Activated effector memory CD4-positive, alpha-beta T cell treated with Interleukin-2 at 50 U/mL for 16 hours (primary cell): ENCODE measurements around the gene SLC2A3.
"Not testable (repeated sequence)": the region's sequence is repeated elsewhere in the genome, so short reads cannot be mapped to it uniquely, and the experiment has no call there.

Source experiments
- DNase-seq: peaks from one replicate; pipeline ENCODE4 v3.0.0-alpha.2; 2020

Gene SLC2A3

DNA sequence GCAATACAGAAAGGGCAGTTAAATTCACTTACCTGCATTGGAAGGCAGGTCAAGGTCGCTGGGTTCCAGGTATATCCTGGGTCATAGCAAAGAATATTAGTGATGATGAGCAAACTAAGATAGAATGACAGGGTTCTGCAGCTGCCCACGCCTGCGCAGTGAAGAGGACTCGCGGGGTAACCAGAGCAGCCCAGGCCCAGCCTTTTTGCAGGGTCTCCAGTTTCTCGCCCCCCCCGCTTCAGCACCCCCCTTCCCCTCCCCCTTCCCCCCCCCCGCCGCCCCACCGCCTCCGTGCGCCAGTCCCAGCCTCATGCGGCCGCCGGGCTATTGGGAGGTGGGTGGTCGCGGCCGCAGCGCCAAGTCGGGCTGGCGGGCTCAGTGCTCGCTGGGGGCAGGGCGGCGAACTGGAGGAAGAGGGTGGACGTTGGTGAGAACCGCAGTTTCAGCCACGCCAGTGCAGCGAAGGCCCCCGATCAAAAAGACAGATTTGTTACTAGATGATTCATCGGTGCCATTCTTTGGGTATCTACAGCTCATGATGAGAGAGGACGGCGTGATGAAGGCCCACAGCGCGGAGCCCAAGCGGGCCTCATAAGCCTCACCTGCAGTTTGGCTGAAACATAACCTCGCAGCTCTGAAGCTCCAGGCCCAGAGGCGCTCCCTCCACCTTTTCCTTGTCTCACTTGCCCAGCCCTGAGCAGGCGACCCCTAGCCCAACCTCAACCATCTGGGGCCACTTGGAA is 20.2 kb downstream of the SLC2A3 start:
- DNase-seq: no peak

DNA sequence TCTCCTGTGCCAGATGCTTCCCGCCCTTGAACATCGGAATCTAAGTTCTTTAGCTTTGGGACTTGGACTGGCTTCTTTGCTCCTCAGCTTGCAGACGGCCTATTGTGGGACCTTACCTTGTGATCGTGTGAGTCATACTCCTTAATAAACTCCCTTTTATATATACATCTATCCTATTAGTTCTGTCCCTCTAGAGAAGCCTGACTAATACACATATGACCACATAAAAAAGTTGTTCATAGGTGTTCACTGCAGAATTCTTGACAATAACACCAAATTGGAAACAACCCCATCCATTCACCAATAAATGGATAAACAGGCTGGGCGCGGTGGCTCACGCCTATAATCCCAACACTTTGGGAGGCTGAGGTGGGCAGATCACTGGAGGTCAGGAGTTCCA is 25.9 kb downstream of the SLC2A3 start:
- not testable (repeated sequence) for DNase-seq

DNA sequence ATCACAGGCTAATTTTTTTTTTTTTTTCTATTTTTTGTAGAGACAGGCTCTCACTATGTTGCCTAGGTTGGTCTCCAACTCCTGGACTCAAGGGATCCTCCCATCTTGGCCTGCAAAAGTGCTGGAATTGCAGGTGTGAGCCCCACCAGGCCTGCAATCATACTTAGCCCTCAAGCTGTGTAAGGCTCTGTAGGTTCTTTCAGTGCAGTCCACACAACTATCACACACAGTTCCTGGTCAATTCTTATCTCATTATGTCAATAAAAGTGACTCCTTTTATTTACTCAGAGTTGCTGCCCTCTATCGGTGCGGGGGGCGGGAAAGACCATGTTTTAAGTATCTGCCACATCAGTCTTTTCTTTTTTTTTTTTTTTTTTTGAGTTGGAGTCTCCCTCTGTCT is 29.0 kb downstream of the SLC2A3 start:
- no peak for DNase-seq

DNA sequence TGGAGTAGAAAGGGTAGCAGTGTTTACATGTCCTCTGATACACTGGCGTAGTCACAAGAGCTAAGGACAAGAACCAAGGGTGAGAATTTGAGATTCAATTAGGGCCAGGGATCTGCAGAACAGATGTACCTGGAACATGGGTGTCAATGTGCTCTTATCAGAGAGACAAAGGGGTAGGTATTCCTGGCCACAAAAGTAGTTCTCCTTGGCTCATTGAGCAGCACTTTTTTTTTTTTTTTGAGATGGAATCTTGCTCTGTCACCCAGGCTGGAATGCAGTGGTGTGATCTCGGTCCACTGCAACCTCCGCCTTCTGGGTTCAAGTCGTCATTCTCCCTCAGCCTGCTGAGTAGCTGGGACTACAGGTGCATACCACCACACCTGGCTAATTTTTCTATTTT is 29.7 kb downstream of the SLC2A3 start:
- not testable (repeated sequence) for DNase-seq

DNA sequence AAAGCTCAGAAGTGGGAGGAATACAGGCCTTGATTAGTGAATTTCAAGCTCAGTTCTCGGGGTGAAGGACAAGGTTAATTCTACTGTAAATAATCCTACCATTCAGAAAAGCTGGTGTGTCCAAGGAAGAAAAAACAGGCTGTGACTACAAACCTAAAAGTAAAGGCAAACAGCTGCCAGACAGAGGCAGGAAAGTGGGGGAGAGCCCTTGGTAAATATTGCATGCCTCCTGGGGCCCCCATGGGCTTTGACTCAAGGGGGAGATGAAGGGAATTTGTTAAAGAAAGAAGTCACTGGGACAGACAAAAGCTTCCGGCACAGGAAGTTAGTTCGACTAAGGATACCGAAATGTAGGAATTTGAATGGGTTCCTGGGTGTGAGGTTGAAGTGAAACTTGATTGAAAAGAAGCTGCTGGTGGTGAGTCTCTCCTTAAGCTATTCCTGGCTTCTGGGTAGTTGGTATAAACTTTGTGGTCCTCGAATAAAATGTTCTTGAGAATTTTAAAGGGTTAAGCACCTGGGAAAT is 30.3 kb downstream of the SLC2A3 start:
- not testable (repeated sequence) for DNase-seq

DNA sequence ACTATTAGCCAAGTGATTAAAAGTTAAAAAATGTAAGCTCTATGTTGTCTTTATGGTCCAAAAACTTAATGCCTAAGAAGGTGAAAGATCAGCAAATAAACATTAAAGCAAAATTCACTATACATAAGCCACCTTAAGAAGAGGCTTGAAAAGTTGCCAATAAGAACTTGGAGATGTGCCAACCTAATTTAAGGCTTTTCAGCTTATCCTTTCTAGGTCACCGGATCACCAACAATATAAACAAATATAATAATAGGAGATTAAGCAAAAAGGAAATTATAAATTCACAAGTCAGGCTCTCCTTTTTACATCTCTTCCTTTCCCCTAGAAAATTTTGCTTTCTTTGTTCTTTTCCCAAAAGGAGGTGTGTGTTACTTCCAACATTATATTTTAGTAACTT is 30.9 kb downstream of the SLC2A3 start:
- no peak for DNase-seq

DNA sequence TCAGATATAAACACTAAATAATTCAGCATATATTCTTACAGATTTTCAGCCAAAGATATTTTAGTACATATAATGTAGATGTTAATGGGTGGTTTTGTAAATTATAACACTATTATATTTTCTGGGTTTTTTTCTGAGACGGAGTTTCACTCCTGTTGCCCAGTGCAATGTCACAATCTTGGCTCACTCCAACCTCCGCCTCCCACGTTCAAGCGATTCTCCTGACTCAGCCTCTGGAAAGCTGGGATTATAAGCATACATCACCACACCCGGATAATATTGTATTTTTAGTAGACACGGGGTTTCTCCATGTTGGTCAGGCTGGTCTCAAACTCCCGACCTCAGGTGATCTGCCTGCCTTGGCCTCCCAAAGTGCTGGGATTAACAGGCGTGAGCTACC is 33.6 kb downstream of the SLC2A3 start:
- not testable (repeated sequence) for DNase-seq

DNA sequence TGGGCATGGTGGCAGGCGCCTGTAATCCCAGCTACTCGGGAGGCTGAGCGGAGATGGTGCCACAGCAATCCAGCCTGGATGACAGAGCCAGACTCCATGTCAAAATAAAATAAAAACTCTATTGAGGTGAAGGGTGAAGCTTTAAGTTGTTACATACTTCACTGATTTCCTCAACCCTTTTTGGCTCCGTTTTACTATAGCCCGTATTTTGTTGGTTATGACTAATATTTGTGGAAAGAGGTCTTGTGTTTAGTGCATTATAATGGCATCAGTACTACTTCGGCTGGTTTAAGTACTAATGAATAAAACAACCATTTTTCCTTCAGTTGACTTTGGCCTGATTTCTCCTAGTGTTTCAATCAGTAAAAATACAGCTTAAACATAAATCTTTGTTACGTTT is 36.2 kb downstream of the SLC2A3 start:
- DNase-seq: no peak

DNA sequence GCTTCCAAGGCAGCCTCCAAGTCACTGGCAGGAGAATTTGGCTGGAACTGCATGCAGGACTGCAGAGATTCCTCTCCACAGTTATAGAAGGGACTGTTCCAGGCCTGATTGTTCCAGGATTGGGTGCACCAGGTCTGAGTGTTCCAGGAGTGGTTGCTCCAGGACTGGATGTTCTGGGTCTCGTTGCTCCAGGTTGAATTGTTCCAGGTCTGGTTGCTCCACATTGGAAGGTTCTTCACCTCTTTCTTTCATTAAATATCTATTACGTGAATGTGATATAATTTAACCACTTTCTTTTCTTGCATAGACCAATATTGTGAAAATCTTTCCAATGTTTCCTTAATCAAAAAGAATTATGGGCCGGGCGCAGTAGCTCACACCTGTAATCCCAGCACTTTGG is 39.3 kb downstream of the SLC2A3 start:
- not testable (repeated sequence) for DNase-seq

DNA sequence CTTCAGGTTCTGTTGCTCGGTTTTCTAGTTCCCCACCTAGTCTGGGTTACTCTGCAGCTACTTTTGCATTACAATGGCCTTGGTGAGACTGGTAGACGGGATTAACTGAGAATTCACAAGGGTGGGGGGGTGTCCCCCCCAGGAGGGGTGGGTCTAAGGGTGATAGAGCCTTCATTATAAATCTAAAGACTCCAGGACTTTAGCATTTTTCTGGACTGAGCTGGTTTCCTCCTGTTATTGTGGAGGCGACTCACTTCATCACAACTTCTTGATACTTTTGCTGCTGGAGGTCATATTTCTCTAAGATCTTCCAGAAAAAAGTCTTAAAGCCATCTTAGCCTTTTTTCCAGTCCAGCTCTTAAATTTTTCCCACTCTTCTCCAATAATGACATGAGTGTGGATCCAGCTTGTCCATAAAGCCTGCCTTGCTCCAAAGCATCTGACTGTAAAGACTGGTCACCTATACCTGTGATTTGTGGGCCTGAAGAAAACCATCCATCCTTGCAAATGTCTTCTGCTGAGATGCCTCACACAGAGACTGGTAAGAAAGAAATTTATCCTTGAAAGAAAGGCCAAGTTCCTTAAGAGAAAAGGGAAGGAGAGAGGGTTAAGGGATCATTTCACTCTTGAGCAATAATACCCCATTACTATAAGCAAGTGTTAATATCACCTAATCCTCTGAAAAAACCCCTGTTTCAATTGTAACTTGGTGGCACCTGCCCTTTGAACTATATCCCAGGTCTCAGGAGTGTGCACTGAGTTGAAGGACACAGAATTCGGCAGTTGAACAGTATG is 43.6 kb downstream of the SLC2A3 start:
- DNase-seq: no peak

DNA sequence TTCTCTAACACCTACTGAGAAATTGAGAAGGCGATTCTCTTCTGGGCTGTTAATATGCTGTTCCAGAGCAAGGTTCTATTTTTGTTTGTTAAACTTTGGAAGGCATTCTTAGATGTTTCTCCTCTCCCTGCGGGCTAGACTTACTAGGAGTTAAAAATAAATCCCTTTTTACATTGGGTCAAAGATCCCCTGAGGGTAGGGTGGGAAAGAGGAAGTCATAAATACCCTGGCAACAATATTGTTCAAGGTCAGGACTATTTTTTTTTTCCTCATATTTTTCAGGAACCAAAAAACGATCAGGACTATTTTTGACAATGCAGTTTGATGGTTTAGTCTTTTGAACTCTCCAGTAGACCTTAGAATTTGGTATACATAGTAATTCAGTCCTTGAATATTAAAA is 51.3 kb downstream of the SLC2A3 start:
- DNase-seq: no peak

DNA sequence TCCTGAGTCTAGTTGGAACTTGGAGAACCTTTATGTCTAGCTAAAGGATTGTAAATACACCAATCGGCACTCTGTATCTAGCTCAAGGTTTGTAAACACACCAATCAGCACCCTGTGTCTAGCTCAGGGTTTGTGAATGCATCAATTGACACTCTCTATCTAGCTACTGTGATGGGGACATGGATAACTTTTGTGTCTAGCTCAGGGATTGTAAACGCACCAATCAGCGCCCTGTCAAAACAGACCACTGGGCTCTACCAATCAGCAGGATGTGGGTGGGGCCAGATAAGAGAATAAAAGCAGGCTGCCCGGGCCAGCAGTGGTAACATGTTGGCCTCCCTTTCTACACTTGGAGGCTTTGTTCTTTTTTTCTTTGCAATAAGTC is 54.3 kb downstream of the SLC2A3 start:
- not testable (repeated sequence) for DNase-seq

DNA sequence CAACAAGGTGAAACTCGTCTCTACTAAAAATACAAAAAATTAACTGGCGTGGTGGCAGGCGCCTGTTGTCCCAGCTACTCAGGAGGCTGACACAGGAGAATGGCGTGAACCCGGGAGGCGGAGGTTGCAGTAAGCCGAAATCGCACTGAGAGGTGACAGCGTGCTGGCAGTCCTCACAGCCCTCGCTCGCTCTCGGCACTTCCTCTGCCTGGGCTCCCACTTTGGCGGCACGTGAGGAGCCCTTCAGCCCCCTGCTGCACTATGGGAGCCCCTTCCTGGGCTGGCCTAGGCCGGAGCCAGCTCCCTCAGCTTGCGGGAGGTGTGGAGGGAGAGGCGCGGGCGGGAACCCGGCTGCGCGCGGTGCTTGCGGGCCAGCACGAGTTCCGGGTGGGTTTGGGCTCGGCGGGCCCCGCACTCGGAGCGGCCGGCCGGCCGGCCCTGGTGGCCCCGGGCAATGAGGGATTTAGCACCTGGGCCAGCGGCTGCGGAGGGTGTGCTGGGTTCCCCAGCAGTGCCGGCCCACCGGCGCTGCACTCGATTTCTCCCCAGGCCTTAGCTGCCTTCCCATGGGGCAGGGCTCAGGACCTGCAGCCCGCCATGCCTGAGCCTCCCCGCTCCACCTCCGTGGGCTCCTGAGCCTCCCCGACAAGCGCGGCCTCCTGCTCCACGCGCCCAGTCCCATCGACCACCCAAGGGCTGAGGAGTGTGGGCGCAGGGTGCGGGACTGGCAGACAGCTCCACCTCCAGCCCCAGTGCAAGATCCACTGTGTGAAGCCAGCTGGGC is 54.8 kb downstream of the SLC2A3 start:
- not testable (repeated sequence) for DNase-seq

DNA sequence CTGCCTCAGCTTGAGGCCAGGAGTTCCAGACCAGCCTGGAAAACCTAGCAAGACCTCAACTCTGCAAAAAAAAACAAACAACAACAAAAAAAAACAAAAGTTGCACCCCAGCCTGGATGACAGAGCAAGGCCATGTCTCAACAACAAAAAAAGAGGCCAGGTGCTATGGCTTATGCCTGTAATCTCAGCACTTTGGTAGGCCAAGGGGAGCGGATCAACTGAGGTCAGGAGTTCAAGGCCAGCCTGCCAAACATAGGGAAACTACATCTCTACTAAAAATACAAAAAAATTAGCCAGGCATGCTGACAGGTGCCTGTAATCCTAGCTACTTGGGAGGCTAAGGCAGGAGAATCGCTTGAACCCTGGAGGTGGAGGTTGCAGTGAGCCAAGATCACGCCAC is 56.7 kb downstream of the SLC2A3 start:
- DNase-seq: no peak

DNA sequence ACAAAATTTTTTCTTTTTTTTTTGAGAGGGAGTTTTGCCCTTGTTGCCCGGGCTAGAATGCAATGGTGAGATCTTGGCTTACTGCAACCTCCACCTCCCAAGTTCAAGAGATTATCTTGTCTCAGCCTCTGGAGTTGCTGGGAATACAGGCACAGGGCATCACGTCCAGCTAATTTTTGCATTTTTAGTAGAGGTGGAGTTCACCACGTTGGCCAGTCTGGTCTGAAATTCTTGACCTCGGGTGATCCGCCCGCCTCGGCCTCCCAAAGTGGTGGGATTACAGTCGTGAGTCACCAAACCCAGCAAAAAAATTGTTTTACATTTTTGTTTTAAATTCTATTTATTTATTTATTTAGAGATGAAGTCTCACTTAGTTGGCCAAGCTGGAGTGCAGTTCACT is 58.6 kb downstream of the SLC2A3 start:
- no peak for DNase-seq

DNA sequence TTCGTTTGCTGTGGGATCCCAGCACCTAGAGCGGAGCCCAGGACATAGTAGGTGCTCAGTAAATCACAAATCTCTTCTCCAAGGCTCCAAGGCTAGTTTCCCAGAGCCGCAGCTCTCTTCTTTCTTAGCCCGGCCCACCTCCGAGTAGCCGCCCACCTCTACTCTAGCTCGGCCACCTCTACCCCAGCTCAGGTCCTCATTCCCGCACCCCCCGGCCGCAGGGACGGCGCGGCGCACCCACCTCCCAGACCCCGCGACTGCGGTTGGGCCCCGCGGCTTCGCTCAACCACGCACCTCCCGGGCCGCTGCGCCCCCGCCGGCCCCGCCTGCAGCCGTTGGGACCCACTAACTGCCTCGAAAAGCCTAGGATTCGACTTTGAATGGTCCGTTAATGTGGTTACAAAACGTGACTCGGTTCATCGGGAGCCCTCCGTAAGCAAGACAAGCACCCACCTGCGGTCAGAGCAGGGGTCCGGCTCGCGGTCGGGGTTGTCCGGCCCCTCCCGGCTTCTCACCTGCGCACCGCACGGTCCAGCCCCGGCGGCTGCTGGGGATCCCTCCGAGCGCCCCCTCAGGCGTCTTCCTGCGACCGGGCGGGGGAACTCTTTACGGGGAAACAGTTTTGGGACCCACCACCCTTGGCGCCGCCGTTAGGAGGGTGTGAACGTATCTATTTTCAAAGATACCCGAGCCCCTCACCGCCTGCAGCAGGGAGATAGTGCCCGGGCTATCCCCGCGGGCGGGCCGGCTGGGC is 63.2 kb downstream of the SLC2A3 start, which contains the start of gene SLC2A14:
Gene SLC2A14 (minus strand): TSS at position 350 of the 754 bp plus-strand sequence. CDS start 3,035 bp downstream, outside the sequence.
- no peak for DNase-seq

DNA sequence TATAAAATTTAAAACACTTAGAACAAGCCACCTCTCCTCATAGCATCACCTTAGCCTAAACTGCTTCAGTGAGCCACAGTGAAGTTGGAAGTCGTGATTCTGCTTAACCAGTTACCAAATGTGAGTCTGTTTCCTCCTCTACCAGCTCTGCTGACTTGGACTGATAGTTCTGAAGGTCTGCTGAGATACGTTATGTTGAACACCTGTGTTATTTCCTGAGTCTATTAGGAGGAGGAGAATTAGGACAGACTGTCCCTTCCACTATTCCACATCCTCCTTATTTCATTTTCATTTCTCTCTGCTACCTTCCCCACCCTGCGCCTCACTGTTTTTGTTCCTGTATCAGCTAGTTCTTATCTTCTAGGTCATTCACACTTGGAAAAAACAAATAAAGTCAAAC is 65.7 kb downstream of the SLC2A3 start:
- DNase-seq: no peak
